GM19238 (cell line): ENCODE measurements around the gene SLC48A1.

Source experiments
- DNase-seq: peaks from one replicate; pipeline ENCODE4 v3.0.0; 2011; ENCODE audit warnings: low spot score; ENCODE audit not compliant: insufficient read length

SLC48A1 gene

DNA sequence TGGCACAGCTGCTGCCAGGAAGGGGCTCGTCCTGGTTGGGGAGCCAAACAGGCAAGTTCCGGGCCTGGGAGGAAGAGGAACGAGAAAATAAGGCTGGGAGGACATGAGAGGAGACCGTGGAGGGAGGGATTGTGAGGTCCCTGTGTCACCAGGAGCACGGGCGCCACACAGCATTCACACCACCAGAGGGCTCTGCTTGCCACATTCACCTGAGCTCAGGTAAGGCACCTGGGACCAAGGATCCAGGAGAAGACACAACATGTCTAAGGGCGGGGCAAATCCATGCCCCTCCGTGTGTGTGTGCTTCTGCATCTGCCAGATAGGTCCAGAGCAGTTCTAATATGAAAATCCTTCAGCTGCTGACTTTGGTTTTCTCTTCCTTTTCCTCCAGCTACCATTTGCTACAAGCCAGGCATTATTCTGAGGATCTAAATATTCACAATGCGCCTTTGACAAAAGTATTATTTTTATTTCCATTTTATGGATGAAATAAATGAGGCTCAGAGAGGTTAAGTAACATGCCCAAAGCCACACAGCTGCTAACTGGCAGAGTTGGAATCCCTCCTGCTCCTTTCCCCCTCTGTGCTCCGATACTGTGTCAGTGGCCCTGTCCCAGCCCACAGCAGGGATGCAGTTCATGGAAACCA is 28.9 kb upstream of the SLC48A1 start:
- no peak for DNase-seq

DNA sequence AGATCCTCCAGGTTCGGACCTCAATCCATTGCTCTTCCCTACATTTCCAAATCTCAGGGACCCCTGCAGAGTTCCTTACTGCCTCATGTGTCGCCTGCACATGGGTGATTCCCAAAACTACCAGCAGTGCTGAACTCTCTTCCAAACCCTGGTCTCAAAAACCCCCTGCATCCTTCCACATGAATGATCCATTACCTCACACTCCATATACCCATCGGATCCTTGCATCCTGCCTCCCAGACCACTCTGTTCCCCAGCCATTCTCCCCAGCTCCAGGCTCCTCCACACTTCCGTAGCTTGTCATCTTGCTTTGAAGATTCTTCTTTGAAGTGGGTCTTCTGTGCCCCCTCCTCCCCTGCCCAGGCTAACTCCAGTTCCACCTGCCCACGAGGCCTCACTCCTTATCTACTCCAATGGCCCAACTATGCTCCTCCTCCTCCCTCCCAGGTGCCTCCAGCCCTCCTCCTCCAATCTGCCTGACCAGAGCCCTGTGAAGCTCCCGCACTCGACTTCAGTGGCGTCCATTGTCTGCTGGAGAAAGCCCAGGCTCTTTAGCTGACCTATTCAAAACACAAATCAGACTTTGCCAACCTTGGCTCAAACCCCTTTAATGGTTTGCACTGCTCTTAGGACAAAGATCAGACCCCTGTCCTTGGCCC is 28.1 kb upstream of the SLC48A1 start:
- no peak for DNase-seq

DNA sequence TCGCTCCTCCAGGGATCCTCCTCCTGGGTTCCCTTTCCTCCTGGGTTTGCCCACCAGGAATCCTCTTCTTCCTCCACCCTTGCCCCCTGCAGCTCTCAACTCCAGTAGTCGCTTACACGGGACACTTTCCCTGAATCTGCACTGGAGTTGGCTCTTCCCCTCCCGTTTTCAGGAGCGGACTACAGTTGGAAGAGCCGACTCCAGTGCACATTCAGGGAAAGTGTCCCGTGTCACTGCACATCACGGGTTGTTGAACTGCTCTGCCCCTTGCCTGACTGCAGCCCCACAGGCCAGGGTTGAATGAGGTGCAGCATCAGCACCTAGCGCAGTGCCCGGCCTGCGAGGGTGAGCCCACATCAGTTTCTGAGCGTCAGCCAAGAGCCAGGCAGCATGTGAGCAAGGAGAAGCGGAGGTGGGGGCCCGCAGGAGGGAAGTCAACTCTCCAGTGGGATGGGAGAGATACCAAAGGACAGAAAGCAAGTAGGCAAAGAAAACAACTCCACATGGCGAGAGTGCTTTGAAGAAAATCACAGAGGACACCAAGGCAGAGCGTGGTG is 27.5 kb upstream of the SLC48A1 start:
- DNase-seq, result no peak

DNA sequence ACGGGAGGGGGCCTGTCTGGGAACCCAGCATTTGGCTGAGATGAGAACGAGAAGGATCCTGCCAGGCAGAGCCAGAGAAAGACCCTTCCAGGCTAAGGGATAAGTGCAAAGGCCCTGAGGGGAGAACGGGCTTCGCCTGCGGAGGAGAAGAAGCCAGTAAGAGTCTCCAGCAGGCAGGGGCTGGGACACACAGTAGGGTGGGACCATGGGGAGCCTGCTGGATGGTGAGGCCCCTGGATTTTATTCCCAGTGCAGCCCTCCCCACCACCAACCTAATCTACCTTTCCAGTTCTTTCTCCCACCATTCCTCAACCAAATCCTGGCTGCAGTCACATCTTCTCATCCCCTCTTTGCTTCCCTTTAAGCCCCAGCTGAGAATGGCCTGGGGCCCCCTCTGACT is 27.0 kb upstream of the SLC48A1 start:
- no peak for DNase-seq

DNA sequence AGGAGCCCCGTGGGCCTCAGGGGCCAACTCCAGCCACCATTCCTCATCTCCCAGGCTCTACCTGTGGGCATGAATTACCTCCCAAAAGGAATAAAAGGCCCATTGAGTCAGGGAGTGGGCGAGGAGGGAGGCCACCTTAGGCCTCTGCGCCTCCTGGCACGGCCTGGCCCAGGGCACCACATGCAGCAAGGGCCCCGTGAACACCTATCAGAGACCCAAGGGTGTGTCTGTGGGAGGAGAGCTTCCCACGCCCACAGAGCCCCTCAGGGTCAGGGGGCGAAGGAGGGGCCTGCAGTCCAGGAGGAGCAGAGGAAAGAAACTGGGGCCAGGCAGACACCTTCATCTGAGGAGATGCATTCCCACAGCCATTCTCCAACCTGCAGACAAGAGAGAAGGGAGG is 26.5 kb upstream of the SLC48A1 start:
- no peak for DNase-seq

DNA sequence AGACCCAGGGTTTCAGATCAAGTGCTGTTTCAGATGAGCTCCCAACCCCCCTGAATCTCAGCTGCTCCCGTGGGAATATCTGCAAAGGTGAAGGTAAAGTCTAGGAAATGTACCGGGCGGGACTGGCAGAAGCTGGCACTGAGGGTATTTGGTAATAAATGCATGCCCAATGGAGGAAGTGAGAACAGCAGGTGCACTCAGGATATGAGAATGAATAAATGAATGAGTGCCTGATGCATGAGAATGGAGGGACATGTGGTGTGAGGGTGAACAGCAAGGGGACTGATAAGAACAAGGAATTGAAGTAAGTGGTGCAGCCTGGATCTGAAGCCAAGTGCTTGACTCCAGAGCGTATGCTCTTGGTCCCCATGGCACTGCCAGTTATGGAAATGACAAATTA is 25.9 kb upstream of the SLC48A1 start:
- DNase-seq, result no peak

DNA sequence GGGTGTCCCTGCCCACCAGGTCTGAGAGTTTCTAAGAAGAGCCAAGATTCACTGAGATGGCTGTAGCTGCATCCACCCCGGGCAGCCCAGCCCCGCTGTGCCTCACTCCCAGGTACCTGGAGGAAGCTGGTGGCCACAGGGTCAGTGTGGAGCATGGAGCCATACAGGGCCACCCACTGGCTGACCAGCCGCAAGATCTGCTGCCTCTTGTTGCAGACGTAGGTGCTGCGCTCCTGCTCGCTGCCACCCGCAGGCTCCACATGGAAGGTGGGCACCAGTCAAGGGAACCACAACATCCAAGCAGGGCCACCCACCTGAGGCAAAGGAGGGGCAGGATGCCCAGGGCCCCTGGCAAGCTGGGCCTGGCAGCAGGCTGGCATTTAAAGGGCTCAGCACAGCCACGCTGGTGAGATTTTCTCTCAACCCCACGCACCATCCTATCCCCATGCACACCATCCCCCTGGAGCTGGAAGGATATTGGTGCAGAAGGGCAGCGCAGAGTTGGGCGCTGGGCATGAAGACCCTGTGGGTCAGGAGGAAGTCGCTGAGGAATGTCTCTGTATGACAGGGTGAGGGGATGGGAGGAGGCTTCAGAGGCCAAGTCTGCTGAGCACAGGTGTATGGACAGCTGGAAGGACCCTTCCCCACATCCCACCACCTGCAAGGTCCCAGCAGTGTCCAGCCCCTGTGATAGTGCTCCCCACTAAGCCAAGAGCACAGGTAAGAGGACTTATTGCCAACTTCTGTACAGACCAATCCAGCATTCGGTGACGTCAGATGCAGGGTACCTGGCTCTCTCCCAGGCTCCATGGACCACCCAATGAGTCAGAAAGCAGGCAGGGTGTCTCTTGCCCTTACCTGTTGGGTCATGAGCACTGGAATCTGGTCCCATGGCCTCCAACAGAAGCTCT is 25.2 kb upstream of the SLC48A1 start:
- no peak for DNase-seq

DNA sequence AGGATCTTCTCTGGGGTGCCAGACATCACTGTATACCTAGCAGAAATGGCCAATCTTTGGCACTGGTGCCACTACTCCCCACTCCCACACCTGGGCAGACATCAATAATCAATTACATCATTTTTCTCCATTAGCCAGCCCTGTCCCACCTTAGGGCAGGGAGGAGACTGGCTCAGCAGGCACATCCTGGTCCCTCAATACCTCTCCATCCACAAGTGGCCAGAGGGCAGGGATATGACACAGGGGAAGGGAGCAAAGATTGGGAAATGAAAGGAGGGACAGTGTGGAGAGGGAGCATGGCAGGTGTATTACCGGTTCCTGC is 24.6 kb upstream of the SLC48A1 start:
- DNase-seq, result no peak

DNA sequence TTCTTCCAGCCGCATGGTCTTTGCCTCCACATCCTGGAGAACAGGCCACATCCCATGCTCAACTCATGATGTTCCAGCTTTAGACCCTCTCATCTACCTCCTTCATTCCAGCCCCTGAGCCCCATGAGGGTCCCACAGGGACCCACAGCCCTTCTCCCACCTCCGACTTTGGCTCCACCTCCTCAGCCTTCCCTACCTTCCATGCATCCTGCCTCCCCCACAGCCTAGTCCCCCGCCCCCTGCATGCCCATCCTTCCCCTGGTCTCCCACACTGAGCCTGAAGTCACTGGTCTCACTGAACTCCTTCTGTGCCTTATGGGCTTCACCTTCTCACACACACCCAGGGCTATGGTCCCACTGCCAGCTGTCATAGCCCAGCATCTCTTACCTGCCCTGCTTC is 24.1 kb upstream of the SLC48A1 start:
- no peak for DNase-seq

DNA sequence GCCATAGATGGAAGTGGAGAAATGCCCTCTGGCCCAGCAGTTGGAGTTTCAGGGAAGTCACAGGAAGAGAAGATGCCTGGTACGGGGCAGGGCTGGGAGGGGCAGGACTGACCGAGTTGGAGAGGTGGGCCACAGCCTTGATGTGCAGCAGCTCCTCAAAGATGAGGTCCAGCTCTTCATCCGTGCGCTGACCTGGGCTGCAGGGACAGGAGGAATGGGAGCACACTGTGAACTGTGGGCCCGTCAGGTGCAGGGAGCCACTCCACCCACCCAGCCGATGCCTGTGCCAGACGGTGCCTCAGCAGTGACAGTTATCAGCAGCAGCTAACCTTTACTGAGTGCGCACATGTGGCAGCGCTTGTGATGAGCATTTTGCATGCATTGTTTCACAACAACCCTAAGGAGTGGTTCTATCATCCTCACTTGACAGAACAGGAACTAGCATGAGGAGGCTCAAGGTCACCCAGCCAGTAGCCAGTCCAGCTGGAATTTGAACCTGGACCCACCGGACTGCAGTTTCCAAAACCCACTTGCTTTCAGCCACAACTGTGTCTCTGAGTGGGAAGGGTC is 22.7 kb upstream of the SLC48A1 start:
- DNase-seq, result no peak

DNA sequence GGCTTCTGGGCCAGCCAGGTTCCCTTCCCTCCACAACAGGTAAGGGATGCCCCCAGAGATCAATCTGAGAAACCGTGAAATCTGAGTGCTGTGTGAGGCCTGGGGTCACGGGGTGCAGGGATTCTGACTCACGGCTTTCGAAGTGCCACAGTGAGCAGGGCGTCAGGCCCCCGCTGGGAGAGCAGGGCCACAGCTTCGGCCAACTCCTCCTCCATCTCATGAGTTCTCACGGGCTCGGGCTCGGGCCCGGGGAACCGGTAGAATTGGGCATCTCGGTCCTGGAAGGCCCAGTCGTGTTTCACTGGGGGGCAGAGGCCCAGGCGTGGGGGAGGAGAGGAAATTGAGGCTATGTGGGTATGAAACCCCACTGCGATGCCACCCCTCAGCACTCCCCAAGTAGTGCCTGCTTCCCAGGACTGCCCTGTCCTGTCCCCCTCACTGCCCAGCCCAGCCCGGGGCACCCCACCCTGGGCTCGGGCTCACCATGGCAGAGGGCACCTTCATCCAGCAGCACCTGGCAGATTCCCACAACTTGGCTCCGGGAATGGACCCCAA is 22.0 kb upstream of the SLC48A1 start:
- DNase-seq, result no peak

DNA sequence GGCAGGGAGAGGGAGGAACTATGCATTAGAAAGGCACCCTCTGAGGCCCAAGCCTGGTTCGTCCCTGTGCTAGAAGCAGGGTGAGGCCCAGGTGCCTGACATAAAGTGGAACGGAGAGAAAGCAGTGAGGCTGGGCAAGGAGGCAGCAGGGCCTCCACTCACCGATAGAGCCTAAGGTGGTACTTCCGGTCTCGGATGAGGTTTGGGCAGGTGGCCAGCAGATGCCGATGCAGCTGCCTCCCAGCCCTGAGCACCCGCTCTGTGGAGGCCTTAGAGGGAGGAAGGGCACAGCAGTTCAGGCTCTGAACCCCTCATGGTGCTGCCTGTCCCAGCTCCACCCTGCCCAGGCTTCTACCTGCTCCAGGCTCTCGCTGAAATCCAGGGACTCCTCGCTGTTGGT is 21.5 kb upstream of the SLC48A1 start:
- DNase-seq, result no peak

DNA sequence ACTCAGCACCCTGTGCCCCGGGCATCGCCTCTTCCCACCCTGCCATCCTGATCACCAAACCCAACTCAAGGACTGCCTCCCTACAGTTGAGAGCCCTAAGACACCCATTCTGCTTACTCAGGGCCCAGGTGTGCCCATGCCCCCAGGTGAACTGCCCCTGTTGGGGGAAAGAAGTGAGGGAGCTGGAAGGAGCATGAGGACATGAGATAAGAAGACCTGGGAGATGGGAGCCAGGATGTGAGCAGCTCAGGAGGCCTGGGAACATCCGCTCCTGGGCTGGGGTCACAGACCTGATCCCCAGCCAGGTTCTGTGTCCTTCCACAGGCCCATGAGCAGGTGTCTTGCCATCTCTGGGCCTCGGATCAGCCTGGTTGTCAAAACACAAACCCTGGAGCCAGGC is 20.9 kb upstream of the SLC48A1 start:
- no peak for DNase-seq

DNA sequence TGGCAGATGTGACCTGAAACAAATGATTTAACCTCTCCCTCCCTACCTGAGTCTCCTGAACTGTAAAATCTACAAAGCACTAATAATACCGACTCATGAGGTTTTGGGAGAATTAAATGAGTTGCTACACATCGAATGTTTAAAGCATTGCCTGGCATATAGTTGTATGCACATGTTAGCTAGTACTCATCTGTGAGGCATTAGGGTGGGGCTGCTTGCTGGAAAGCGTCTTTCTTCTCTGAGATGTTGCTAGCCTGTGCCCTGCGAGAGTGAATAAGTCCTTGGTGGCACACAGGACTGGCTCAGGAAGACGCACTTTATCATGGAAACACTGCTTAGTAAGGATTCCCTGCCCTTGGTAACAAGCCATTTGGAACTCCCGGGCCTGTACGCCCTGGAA is 20.5 kb upstream of the SLC48A1 start:
- no peak for DNase-seq

DNA sequence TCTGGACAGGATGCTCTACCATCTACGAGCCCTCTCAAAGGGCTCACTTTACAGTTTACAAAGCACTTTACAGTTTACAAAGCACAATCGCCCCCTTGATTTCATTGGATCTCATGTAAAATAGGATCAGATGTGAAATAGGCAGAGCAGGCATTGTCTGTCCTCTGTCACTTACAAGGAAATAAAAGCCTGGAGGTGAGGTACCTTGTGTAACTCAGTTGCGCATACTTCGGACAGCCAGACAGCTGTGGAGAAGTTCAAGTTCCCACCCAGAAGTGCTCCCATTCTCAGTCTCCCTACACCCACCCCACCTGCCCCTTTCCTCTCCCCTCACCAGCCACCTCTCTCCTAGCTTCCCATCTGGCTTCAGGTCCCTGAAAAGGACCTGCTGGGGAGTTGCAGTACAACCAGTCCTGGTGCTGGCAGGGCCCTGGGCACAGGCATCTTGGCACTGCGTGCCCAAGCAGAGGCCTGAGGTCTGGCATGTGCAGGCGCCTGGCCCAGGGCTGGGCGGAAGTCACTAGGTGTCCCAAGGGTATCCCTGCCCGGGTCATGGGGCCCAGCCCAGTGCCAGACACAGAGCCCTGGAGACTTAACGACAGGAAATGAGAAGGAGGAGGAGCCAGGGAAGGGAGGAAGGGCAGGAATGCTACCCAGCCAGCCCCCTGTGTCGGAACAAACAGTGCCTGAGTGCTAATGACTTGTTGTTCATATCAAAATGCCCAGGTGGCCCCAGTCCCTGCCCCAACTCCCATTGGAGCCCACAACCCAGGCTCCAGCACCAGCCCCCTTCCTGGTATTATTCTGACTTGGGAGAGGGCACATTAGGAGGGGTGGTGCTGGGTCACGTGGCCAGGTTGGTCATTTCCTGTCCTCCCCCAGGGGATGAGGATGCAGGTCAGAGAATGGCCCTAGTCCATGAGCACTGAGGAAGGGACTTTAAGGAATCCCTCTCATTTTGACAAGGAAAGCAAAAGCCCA is 19.7 kb upstream of the SLC48A1 start:
- DNase-seq, result no peak

DNA sequence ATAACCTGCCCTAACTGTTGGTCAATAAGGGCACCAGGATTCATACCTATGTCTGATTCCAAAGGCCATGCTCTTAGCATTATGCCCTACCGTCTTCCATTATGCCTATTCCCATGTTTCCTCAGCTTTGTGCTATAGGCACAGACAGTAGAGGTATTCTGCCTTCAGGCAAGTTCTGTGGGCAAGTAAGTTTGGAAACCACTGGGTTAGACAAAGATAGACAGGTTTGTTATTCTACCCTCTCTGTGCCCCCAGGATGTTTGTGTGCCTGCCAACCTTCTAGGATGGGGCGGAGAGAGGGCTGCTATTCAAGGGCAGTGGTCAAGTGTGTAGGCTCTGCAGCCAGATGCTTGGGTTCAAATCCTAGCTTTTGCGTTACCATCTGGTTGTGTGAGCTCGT is 18.9 kb upstream of the SLC48A1 start:
- DNase-seq, result no peak

DNA sequence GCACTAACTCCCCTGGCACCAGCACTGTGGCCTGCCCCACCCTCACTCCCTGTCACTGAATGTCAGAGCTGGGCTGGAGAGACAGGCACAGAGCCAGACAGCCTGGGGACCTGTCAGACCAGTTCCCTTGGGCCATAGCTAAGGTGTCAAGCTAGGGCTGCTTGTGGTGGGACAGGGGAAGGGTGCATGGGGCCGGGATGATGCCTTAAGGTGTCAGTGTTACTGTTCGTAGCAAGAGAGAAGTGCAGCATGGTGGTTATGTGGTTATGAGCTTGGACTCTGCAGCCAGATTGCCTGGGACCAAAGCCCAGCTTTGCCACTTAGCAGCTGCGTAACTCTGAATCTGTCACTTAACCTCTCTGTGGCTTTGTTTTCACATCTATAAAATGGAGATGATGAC is 18.2 kb upstream of the SLC48A1 start:
- DNase-seq, result no peak

DNA sequence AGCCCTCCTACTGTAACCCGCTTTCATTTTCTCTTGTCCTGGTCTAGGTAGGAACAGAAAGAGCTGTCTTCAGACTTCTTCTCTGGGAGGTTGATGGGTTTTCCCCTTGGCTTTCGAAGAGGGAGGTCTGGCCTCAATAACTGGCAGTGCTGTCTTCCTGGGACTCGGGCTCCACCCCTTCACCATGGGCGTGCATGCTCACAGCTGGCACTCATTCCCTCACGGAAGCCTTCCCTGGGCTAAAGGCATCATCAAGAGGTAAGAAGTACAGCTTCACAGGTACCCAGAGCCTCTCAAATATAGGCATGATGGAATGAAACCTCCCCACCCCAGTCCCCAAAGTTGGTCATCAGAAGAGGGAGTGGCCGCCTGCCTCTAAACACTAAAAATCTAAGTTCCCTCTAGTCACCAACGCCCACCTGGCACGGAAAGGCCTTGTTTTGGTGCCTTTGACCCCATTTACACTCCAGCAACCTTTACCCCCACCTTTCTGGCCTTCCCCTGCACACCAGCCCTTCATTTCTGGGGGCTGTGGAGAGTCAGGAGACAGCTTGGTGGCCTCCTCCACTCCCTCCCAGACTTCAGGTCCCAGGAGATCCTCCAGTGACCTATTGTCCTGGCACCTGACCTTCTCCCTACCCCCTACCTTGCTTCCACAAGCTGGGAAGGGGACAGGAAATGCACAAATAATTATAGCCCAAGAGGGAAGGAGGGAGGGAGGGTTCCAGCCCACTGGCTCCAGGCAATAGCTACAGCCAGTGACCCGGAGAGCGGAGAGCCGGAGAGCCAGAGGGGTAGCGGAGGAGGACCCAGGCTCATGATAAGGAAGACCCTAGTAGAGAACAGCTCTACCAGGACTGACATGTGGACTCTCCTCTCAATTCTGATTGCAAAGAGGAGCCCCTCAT is 17.1 kb upstream of the SLC48A1 start:
- peak; percentile 75 for DNase-seq

DNA sequence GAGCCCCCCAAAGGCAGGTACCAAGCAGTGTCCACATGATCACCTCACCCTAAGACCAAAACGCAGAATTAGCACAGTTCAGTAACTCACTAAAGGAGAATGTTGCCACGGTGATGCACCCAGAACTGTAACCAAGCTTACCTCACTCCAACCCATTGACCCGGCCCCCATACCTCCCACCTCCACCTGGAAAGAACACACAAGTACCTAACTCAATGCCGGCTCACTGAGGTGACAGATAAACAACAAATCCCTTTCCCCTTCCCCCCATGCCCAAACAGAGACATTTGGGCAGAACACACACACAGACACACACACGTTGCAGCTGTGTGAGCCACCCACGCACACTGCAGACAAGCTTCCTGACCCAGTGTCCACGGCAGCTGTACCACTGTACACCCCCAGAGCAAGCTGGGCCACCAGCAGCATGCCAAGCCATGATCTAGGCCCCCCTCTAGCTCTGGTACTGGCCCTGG is 15.6 kb upstream of the SLC48A1 start:
- DNase-seq, result no peak
